Raji (cell line): ENCODE data around the gene MAPK6.

ENCODE experiments used
- POLR2A ChIP-seq: IDR thresholded peaks from 2 replicates; pipeline ENCODE4 v1.6.1; 2011; ENCODE audit warnings: low read depth, low read length, control low read depth; ENCODE audit not compliant: insufficient read depth

The MAPK6 gene

GRCh38 chr15:52103217-52104207, 84.5 kb downstream of the MAPK6 start:
- TF ChIP-seq POLR2A = no peak

DNA sequence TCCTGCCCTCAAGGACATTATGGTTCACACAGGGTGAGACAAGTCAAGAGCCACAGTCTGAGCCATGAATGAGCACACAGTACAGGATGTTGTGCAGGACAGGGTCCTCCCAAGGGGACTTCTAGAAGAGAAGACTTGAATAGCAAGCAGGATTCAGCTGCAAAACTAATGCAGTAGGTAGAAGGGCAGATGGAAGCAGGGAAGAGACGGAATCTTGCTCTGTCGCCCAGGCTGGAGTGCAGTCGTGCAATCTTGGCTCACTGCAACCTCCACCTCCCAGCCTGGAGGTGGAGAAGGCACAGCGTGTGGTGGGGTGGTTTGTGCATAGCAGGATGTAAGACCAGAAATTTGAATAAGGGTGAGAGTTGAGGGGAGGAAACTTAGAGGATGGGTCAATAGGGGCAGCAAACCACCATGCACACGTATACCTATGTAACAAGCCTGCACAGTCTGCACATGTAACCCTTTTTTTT, 85.5 kb downstream of the MAPK6 start:
- no peak for TF ChIP-seq POLR2A

GRCh38 chr15:52105846-52106245, 86.8 kb downstream of the MAPK6 start:
- TF ChIP-seq POLR2A = no peak

- TF ChIP-seq POLR2A = no peak
These were observed 87.6 kb downstream of the MAPK6 start for GRCh38 chr15:52106641-52107040.

GRCh38 chr15:52107238-52107637, 88.2 kb downstream of the MAPK6 start:
- TF ChIP-seq POLR2A = no peak

- no peak for TF ChIP-seq POLR2A
These were observed 90.8 kb downstream of the MAPK6 start for GRCh38 chr15:52109559-52110451.

DNA sequence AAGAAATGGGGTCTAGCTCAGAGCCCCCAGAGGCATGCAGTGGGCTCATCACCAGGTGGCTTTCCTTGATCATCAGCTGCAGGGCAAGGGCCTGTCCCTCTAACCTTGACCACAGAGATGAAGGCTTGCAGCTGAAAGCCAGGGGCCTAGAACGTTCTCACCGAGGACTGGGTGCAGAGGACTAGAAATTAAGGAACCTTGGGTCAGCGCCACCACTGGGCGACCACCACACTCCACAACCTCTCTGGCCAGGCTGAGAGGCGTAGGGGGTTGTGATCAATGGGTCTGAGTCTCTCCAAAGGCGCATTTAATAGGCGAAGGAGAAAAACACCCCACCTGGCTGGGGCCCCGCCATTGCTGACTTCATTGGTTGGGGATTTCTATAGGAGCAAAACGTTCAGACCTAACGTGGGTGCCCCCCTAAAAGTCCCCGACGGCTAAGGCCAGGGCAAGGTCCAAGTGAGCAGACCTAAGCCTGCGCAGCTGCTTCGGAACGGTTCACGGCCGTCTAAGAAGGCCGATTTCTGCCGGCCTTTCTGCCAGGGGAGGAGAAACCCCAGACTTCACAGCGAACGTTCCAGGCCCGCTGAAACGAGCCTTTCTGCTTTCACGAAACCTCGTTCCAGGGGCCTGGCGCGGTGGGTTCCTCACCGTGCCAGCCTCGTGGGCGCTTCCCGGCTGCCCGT, 92.6 kb downstream of the MAPK6 start:
- TF ChIP-seq POLR2A = no peak

GRCh38 chr15:52112203-52112750, 93.3 kb downstream of the MAPK6 start:
- no peak for TF ChIP-seq POLR2A

- TF ChIP-seq POLR2A = no peak
These were observed 94.2 kb downstream of the MAPK6 start for GRCh38 chr15:52113235-52113634.

GRCh38 chr15:52113708-52114107, 94.7 kb downstream of the MAPK6 start:
- no peak for TF ChIP-seq POLR2A

DNA sequence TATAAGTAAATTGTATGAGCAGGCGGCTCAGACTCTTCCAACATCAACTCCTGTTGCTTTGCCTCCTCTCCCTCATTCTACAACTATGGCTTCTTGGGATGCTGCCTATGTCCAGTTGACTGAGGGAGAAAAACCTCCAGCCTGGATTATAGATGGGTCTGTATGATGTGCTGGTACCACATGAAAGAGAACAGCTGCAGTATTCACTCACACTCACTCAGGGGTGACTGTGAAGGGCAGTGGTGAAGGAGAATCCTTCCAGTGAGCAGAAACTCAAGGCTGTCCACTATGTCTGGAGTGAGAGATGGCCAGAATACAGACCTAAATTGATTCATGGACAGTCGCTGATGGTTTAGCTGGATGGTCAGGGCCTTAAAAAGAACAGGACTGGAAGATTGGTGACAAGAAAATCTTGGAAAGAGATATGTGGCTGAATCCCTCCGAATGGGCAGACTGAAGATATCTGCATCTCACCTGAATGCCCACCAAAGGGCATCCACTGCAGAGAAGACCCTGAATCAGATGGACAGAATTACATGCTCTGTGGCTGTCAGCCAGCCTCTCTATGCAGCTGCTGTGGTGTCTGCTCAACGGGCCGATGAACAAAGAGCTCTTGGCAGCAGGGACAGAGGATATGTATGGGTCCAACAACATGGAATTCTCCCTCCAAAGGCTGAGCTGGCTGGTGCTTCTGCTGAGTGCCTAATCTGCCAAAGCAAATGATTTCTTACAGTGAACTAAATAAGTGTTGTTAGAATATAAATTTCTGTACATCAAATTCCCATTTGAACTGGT, 95.4 kb downstream of the MAPK6 start:
- TF ChIP-seq POLR2A = no peak

DNA sequence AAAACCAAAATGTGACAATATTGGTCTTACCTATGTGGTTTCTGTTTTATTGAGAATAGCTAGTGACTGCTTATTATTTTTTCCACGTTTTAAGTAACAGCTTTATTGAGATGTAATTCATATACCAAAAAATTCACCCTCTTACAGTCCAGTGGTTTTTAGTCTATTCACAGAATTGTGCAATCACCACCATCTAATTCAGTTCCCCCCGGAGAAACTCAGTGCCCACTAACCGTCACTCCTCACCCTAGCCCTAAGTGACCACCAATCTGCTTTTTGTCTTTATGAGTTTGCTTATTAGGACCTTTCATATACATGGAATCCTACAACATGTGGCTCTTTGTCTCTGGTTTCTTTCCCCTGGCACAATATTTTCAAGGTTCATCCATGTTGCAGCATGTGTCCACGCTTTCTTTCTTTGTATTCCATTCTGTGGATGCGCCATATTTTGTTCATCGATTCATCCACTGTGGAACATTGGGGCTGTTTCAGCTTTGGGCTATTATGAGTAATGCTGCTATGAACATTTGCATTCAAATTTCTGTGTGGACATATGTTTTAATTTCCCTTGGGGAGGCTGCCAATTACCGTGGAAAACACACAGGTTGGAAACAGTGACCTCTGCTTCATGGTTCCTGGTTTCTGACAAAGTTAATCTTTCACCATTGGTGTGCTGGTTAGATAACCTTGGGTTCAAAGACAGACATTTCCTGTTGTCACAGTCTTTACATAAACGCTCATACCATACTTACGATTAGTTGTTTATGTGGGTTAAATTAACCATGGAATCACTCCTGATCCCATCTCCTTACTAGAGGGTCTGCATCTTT, 96.8 kb downstream of the MAPK6 start:
- no peak for TF ChIP-seq POLR2A
